ENCODE data around the gene CREB3L1.

Gene CREB3L1

DNA sequence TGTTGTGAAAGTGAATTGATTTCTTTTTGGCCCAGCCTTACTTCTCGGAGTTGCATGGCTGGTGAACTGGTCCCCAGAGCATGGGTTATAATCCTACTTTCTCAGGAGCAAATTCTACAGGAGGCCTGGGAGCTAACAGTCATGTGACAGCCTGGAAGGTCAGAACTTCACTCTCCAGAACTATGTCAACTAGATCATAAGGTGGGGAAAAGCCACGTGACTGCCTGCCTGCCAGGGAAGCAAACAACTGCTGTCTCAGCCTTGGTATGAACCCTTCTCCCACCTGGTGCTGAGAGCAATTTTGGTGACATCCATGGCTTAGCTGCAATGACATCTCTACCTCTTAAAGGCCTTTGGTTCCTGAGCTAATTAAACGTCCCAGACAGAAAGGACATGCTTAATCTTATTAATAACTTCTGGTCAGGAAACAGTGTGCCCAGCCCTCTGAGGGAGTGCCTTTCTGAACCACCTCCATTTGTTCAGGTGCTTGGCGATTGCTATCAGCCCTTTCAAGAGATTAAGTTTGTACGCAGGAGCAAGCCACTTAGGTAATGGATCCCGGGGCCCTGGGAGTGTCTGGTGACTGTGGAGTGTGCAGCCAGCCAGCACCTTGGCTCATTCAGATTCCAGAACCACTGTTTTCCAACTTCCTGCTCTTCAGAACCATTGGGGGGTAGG is 1.4 kb upstream of the CREB3L1 start:
- DNase-seq: no peak

DNA sequence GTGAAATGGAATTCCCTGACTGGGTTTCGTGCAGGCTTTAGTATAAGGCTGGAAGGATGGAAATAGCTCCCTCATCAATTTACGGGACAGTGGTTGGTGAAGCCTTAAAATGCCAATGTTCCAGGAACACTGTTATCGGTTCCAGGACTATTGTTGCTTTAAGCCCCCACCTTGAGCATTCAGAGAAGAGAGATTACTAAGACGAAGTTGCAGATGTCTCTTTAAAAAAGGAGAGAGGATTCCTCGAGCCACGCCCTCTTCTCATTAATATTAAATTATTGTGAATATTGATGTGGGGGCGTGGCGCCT is 195 bp upstream of the CREB3L1 start:
- no peak for DNase-seq

DNA sequence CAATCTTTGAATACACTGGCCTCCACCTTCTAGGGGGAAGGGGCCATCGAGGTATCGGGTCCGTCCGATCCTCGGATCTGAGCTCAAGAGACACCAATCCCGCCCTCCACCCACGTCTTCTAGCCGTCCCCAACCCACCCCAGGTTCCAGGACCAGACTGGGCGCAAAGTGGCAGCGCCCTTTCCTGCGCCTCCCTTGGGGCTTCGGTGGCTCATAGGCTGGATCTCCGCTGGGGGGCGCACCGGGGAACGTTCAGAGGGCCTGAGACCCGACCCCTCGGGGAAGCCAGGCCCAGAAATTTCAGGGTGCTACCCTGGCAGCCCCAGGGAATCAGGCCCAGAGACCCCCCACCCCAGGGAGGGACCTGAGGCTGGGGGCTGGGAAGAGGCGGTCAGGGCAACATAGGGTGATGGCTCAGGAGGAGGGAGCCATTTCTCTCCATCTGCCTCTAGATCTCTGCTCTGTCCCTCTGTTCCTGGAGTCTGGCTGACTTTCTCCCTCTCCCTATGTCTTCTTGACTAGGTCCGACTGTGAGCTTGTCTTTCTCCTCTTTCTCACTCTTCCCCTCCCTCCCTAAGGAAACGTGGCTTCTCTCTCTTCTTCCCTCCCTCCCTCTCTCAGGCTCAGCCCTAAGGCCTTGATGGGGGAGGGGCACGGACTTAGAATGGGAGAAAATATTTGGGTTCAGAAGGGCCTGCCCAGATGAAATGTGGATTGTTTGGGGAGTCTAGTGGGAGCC is 1.1 kb downstream of the CREB3L1 start:
- no peak for DNase-seq

DNA sequence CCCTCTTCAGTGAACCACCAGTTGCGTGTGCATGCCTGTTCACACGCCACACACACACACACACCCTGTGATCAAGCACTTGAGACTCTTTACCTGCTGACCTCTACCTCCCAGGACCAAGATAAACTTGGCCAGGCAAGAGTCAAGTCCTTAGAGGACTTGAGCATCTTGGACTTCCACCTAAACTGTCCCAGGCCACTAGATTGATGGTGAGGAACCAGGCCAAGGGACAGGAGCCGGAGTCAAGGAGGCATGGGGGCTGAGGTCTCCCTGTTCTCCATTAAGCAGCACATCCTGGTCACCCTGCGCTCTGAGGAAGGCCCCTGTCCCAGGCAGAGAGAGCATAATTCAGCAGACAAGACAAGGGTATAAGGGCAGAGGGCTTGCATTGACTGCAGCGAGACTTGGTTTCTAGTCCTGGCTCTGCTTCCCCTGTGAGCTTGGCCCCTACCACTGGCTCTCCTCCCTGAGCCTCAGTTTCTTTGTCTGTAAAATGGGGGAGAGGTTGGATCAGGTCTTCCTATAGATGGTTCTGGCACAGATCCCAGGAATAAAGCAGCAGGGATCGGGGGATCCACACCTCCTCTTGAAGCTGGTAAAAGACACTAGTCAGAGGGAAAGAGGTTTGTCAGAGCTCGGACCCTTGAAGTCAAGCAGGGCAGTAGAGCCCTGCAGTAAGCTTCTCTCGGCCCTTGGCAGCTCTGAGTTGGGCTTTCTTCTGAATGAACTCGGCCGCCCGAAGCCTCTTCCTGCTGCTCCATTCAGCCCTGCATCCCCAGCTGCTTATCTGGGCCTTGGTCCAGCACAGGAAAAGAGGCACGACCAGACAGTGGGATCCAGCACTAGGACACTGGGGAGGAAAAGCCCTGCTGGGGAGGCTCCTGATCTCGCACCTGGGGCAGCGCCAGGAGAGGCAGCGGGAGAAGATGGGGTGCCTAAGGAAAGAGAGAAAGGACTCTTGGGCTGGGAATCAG is 2.0 kb downstream of the CREB3L1 start:
- no peak for DNase-seq

DNA sequence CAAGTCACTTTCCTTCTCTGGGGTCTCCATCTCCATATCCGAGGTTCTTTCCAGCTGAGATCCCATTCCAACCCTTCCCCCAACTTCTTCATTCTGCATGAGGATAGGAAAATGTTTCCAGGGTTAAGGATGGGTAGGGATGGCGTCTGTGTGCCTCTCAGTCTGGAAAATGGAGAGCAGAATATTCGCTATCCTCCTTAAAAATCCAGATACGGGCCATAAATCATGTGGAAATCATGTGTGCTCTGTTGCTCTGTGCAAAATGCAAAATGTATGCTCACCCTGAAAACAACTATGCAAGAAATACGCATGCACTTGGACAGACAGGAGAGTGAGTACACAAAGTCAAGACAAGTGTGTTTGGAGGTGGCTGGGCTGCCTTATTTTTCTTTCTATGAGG is 3.2 kb downstream of the CREB3L1 start:
- no peak for DNase-seq

DNA sequence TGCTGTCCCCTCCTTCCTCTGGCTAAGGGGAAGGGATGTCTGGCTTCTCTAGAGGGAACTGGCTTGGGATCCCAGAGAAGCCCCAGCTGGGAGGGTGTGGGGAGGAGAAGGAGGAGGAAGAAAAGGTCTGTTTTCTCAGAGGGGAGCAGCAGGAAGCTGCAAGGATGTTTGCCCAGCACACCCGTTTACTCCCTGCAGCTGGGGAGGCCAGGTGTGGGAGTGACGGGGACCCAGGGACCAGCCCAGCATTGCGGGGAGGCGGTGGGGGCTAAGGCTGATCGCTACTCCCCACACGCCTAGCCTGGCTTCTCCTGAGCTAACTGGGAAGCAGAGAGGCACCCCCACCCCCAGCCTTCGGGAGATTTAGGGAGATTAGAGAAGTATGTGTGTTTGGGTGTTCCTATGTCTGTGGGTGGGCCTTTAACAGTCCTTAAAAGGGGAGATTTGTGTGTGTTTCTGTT is 3.9 kb downstream of the CREB3L1 start:
- no peak for DNase-seq

DNA sequence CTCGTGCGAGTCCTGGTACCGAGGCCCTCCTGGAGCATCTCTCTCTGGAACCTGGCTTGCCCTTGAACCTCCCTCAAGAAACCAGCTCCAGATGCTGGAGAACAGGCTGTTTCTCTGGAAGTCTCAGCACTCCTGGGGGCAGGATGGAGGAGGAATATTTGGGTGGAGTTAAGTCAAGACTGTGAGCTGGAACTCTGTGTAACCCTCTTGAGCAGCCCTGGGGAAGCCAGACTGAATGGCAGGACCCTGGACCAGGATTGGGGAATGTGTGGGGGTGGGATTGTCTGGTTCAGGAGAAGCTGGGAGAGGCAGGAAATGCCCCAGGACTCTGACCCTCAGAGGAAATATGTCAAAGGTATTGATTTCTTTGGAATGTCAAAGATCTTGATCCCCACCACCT is 7.7 kb downstream of the CREB3L1 start:
- no peak for DNase-seq

DNA sequence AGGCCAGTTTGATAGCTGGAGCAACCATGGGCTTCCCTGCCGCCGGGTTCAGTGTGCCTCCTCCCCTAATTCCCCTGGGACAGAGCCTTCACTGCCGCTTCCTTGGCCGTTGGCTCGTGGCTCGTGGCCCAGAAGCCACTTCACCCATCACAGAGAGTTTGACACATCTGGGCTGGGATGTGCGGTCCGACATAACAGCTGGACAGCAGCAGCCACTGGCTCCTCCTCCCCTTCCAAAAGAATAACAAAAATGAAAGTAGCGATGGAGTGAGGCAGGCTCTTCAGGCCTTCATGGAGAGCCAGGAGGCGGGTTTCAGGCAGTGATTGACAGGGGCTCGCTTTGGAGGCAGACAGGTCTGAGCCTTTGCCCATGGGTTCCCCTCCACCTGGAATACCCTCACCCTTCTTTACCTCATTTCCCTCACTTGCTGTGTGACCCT is 8.2 kb downstream of the CREB3L1 start:
- DNase-seq: no peak

DNA sequence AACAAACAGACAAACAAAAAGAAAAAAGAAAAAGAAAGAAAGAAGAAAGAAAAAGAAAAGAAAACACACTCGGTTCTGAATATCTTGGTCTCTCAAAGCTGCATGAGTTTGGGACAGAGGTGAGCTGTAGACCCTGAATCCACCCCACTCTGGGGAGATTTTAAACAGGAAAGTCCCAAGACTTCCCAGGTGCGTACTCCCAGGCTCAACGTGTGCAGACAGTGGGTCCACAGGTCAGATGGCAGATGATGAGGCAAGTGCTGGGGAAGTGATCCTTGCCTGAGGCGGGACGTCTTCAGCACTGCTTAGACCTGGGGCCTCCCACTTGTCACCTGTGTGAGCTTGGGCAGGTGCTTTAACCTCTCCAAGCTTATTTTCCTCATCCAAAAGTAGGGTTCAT is 9.3 kb downstream of the CREB3L1 start:
- no peak for DNase-seq

DNA sequence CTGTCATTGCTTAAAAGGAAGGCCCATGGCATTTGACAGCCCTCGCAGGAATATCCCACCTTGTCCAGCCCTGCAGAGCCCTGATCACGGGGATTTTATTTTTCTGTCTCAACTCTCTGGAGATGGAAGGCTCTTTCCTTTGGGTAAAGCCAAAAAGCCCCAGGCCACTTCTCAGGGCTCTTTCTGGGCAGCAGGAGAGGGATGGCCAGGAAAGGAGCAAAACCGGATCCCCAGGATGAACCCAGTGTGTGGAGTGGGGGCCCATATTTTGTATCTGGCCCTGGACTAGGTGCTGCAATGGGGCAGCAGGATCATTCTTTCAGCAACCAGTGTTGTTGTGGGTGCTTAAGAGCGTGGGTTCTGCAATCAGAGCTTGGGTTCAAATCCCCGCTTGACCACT is 11.0 kb downstream of the CREB3L1 start:
- DNase-seq: no peak

DNA sequence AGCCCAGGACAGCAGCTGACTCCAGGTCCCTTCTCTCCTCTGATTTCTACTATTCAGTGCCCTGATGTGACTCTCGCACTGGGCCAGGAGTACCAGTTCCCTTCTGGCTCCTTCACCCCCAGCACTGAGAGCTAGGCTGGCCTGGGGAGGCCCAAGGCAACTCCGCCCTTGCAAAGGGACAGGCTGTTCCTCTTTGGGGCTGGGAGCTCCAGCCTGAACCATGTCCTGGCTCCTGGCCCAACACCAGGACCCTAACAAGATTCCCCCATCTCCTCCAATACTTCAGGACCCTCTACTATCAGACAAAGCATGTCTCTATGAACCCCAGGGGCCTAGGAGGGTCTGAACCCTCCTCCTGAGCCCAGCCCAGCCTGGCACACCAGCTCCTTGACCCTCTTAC is 12.5 kb downstream of the CREB3L1 start:
- no peak for DNase-seq

DNA sequence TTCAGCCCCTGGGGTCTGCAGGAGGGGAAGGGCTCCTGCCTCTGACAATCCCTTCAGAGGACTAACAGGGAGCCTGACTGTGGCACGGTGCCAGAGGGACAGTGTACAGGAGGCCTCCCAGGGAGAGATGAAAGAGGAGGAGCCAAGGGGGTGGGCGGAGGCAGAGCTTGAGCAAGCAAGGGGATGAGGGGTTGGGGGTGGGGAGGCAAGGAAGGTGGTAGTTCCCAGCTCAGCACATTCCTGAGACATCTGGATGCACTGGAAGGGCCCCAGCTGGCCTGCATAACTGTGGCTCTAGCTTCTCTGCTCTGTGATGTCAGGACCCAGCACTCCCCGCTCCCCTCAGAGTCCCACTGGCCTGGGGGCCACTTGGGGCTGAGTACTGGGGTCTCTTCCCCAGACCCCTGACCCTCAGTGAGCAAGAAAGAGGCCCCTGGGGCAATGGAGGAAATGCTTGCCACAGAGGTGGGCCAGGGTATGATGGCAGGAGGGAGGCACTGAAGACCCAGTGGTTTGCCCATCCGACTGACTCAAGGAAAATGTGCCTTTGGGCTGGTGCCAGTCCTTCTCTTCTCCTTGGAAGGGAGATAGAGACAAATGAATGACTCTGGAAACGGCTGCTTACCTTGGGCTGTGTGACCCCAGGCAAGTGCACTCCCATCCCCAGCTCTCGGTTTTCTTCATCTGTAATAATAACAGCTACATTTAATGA is 13.3 kb downstream of the CREB3L1 start:
- DNase-seq: peak; percentile 38

DNA sequence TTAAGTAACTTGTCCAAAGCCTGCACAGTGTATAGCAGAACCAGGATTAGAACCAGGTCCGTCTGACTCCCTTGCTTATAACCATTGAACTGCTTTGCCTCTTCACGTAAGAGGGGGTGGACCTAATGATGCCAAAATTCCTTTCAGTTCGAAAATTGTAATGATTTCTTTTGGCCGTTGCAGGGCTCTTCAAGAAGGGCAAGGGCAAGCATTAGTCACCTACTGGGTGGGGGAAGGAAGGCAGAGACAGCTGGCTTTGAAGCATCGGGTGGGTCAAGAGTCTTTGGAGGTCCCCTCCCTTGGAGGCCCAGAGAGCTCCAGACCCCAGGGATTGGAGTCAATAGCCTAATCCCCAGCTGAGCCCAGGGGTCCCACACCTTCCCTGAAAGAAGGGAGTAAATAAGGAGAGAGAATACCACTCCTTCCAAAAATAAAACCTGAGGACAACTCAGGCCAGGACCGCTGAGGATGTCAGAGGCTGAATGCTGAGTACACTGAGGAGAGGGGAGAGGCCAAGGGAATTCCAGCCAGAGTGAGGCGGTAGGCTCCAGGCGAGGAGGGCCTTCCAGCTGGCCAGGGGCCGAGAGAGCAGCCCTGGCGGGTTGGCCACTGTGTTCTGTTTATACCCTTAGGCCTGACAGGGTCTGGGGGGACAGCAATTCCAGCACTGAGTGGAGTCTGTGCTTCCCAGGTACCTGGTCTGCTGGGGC is 14.1 kb downstream of the CREB3L1 start:
- DNase-seq: no peak

DNA sequence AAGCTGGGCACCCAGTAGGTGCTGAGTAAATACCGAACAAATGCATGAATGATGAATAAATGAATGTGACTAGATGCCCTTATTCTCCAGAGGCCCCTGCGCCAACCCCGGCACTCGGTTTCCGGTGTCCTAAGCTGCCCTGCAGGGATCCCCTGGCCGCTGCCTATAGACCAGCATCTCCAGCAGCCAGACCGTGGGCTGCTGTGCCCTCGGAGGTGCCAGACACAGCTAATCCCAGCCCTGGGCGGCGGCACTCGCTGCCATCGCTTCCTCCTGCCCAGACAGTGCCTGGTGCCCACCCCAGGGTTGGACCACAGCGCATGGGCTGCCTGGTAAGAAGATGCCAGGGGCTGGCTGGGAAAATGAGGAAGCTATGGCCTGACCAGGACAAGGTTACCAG is 15.6 kb downstream of the CREB3L1 start:
- no peak for DNase-seq

DNA sequence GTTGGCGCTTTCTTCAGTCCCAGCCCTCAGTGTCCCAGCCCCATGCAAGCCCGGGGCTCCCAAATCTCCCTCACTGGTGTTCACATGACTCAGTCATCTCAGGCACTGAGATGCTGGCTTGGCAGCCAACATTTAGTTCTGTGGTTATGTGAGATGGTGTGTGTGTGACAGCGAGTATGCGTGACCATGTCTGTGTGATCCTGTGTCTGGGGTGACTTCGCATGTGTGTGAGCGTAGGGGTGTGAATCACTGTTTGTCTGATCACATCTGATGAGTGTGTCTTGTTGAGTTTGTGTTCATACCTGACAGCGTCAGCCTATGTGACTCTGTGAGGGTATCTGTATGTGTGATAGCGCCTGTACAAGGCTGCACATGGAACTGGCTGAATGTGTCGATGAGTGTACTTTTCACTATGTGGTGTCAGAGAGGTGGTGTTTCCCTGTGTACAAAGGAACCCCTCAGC is 16.2 kb downstream of the CREB3L1 start:
- DNase-seq: no peak

DNA sequence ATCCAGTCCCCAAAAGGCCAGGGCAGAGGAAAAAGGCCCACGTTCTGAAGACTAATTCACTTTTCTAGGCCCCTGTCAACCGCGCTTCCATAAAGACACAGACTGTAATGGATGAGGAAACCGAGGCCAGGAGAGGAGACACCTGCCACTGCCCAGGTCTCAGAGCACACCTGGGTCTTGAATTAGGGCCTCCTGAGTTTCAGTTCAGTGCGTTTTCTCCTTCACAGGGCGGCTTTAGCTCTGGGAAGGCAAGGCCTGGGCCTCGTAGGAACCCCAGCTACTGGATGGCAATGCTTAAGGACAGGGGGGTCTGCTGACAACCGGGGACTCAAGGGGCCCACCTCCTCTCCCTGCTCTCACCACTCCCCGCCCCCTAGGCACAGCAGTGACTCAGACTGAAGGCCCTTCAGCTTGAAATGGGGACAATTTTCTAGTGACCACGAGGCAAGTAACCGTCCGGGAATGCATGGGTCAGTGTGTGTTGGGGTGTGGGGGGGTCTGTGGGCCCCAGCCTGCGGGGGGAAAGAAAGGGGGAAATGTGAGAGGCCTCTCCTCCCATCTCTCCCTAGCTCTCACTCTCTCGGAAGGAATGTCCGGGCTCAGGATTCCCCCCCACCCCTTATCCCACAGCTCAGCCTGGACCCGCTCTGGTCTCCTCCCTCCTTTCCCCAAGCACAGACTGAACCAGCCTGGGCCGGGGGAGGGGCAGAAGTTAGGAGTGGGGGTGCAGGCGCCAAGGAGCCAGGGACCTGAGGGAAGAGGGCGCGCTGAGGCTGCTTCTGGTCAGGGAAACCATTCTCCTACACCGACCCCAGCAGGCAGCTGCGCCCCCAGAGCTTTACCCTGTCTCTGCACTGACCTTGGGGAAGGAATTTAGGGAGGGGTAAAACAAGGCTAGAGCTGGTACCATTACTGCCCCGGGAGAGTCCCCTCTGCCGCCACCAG is 17.2 kb downstream of the CREB3L1 start:
- no peak for DNase-seq

DNA sequence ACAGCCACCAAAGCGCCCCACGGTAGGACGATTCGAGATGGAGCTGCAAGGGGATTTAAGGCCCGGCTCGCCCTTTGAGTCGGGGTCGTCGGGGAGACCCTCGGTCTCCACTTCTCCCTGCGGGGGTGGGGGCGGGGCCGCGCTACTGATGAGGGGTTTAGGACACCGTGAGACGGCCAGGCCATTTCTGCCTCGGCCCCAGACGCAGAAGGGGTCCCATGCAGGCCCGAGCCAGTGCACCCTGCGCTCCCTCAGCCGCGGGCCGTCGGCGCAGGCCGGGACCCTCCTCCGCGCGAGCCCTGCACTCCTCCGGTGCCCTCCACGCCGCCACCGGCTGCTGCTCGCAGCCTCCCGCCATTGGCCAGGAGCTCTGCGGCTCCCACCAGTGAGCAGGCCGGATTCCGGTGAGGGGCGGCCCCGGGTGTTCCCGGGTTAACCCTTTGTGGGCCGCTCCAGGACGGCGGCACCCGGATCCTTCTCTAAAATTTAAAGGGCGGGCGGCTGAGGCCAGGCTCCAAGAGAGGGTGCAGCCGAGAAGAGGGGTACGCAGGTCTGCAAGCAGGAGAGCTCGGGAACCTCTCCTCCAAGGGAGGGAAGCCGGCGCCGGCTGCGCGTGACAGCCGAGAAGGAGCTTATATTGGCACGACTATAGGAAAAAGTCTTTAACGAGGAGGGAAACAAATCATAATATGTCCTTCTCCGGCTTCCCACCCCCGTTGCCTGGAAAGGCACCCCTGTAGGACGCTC is 18.0 kb downstream of the CREB3L1 start:
- peak; percentile 74 for DNase-seq

DNA sequence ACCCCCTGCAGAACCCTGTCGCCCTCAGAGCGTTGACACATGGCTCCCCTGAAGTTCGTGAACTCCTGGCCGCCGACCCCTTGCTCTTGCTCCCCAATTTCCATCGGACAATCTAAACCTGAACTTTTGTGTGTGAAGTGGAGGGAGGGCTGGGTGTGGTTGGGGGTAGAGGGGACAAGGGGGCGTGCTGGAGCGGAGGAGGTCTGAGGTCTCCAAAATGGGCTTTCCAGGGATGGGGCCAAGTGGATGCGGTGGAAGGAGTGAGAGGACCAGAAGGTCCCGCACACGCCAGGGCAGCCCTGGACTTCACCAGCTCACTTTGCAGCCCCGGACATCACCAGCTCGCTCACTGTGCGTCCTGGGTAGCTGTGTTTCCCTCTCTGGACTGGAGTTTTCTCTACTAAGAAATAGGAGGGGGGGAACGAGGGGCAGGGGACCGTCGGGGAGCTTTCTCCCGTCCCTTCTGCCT is 18.6 kb downstream of the CREB3L1 start:
- no peak for DNase-seq

DNA sequence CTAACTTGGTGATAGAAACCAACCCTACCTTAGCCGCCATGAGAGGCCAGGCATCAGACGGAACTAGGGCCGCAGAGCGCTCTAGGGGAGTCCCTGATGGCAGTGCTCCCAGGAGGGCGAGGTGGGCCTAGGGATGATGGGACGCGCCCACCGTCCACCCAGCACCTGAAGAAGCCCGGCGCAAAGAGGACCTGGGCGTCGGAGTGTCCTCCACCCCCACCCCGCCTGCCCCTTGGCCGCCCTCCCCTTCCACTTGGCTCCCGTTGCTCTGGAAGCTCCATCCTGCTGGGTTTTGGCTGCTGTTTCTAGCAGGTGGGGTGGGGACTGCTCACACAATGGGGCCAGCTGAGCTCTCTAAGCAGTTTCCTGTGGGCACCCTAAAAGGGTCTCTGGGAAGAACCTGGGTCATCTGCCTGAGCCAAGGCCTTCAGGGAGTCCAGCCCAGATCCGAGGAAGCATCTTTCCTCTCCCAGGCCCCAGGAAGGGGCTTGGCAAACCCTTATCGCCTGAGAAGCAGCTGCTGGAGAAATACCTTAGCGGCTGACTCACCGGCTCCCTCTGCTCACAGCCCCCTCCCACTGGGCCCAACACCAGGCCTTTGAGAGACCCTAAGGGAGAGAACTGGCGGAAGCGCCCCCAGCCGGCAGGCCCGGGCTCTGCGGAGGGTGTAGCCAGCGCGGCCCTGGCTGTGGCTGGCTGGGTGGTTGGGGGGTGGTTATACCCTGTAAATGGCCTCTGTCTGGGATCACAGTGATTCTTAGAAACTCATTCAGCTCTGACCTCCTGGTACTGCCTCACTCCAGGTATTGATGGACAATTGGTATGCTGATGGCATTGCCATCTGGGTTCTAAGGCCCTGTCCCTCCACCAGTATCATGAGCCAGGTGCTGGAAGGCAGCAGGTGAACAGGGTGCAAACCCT is 19.3 kb downstream of the CREB3L1 start:
- no peak for DNase-seq

All from NCI-H1436 (cell line).